Muscle layer of duodenum (tissue), 2 donors: ENCODE data around the gene NOX4.

Source experiments
- H3K27ac ChIP-seq: one replicate; pipeline ENCODE4 v1.7.0; 2013; ENCODE audit warnings: mild to moderate bottlenecking, low read length
- H3K27me3 ChIP-seq: one replicate; pipeline ENCODE4 v1.7.0; 2013; ENCODE audit warnings: low read depth, mild to moderate bottlenecking, control low read depth, low read length
- H3K36me3 ChIP-seq, 2 donors: one replicate each; pipeline ENCODE4 v1.7.0; 2013; ENCODE audit warnings: low read length in 2 of 2, control low read depth in 1 of 2, mild to moderate bottlenecking in 1 of 2; ENCODE audit not compliant: insufficient read depth in 2 of 2, control insufficient read depth in 1 of 2
- H3K4me1 ChIP-seq, 2 donors: one replicate each; pipeline ENCODE4 v1.7.0; 2013; ENCODE audit warnings: low read length in 2 of 2, mild to moderate bottlenecking in 2 of 2, control low read depth in 1 of 2, moderate library complexity in 1 of 2; ENCODE audit not compliant: insufficient read depth in 2 of 2, control insufficient read depth in 1 of 2
- H3K4me3 ChIP-seq, 2 donors: one replicate each; pipeline ENCODE4 v1.7.0; 2013; ENCODE audit warnings: low read length in 2 of 2, low read depth in 1 of 2, mild to moderate bottlenecking in 1 of 2
- H3K9me3 ChIP-seq, 2 donors: one replicate each; pipeline ENCODE4 v1.7.0; 2013; ENCODE audit warnings: low read length in 2 of 2, control low read depth in 1 of 2, mild to moderate bottlenecking in 1 of 2; ENCODE audit not compliant: control insufficient read depth in 1 of 2
- donor health status: healthy.

Gene NOX4

DNA sequence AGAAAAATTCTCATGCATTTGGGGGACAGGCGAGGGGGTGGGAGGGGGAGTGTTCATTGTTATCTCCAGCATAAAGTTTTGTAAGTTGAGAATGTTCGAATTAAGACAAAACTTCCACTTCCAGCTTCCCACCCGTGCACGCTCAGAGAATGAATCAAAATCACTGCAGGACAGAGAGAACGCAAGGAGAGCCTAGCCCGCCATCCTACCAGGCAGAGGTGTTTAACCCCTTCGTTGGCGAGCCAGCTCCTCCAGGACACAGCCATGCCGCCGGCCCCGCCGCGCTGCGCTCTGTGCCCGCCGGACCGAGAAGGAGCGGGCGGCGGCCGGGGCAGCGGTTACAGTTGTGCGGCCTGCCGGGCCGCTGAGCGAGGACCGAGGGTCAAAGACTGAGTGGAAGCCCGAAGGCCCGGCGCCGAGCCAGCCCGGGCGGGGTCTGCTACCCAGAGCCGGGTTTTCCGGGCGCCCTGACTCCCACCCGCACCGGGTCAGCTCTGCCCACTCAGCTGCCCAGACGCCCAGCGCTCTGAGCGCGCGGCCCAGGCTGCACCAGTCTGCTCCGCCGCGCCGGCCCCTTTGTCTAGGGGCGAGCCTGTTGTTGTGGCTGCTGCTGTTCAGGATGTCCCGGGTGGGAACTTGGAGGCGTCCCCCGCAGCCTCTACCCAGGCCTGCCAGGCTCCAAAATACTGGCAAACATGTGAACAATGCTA is at the start of gene NOX4:
Gene NOX4, minus strand, starts transcription at position 395 of the 710 bp plus-strand sequence. Its CDS starts 129 bp downstream, at position 266.
- H3K27me3 ChIP-seq: no peaks in the 10 kb centered on the region
- H3K27ac ChIP-seq: no peak within 1 kb of the TSS
- H3K4me1 ChIP-seq: peaks cover 0 to 9% of the 10 kb centered on the region in 2 donors
- H3K4me3 ChIP-seq: peak within 1 kb of the TSS; percentile 46 to 63
- H3K36me3 ChIP-seq: no peaks in the 10 kb centered on the region
- no peaks in the 10 kb centered on the region for H3K9me3 ChIP-seq

GRCh38 chr11:89540826-89541225 is 49.7 kb upstream of the NOX4 start:
- H3K36me3 ChIP-seq: no peaks in the 10 kb centered on the region
- H3K4me1 ChIP-seq: no peaks in the 10 kb centered on the region
- no peaks in the 10 kb centered on the region for H3K27me3 ChIP-seq
- no peak overlapping the region for H3K27ac ChIP-seq
- H3K9me3 ChIP-seq: no peaks in the 10 kb centered on the region
- no peak overlapping the region for H3K4me3 ChIP-seq

DNA sequence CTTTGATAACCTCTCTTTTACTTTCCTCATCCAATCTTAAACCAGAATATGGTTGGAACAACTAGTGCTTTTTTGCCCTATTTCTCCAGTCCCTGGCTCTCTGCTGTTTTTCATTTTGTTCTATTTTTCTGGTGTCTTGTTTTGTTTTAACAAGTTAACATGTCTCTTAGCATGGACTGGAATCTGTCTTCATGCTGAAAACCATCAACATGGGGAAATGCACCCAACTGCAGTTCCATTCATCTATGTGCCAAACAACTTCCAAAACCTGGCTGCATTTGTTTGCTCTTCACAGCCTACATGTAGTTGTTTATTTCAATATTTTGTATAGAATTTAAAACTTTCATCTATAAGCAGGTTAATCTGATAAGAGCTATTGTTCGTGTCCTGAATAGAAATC is 46.8 kb upstream of the NOX4 start:
- Histone ChIP-seq H3K36me3 (no peaks in the 10 kb centered on the region), H3K27ac (no peak overlapping the region), H3K4me1 (no peaks in the 10 kb centered on the region), H3K27me3 (no peaks in the 10 kb centered on the region), H3K9me3 (no peaks in the 10 kb centered on the region), H3K4me3 (no peak overlapping the region)

- Histone ChIP-seq H3K4me1 (no peaks in the 10 kb centered on the region), H3K27me3 (no peaks in the 10 kb centered on the region), H3K27ac (no peak overlapping the region), H3K4me3 (no peak overlapping the region), H3K9me3 (no peaks in the 10 kb centered on the region), H3K36me3 (no peaks in the 10 kb centered on the region)
Measured at GRCh38 chr11:89536926-89537325, 45.8 kb upstream of the NOX4 start.

DNA sequence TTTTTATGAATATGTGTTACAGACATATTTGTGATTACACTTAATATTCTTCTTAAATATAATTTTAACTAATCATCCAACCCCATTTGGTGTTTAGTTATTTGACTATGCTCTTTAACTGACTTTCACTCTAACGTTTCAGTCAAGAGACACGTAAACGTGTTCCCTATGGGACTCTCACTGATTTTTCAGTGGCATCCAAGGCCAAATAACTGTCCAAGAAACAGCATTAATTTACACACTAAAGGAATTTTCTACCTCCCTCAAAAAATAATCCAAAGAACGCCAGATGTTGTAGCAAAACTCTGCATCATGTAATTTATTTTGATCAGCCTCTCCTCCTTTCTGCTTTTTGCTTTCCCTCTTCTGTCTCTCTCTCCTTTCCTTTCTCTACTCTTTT is 44.0 kb upstream of the NOX4 start:
- Histone ChIP-seq H3K36me3 (no peaks in the 10 kb centered on the region), H3K27ac (no peak overlapping the region), H3K27me3 (no peaks in the 10 kb centered on the region), H3K4me3 (no peak overlapping the region), H3K9me3 (no peaks in the 10 kb centered on the region), H3K4me1 (no peaks in the 10 kb centered on the region)

DNA sequence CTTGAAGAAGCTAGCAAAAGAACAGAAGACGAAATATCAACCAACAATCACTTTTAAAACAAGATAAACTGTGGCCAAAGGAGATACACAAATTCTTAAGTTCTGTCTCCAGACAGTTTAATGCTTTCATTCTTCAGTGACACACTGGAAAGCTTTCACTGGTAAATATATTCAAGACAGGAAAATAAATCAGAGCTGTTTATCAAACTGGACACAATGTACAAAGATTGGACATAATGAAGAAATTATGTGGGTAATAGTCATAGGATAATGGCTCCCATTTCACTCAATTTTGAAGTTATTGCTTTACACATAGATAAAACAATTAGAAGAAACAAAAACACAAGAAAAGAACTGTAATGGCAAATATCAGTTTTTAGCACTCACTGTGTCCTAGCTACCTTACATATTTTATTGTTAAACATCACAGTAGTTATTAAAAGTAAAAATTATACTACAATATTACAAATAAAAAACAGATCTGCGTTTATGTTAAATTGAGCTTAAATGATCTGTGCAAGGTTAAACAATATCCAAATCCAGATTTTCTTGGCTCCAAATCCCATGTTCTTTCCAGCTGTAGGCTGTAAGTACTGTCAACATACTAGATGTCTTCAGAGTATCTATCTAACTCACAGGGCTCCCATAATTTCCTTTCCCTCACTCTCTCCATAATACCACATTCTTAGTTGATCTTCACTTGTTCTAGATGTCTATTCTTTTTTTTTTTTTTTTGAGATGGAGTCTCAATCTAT is 38.6 kb upstream of the NOX4 start:
- Histone ChIP-seq H3K4me1 (no peaks in the 10 kb centered on the region), H3K27ac (no peak overlapping the region), H3K9me3 (no peaks in the 10 kb centered on the region), H3K4me3 (no peak overlapping the region), H3K27me3 (no peaks in the 10 kb centered on the region), H3K36me3 (no peaks in the 10 kb centered on the region)

DNA sequence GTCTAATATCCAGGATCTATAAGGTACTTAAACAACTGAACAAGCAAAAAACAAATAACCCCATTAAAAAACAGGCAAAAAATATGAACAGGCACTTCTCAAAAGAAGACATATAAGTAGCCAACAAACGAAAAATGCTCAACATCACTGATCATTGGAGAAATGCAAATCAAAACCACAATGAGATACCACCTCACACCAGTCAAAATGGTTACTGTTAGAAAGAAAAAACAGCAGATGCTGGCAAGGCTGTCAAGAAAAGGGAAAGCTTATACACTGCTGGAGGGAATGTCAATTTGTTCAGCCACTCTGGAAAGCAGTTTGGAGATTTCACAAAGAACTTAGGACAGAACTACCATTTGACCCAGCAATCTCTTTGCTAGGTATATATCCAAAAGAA is 30.6 kb upstream of the NOX4 start:
- no peaks in the 10 kb centered on the region for H3K4me1 ChIP-seq
- no peak overlapping the region for H3K4me3 ChIP-seq
- H3K36me3 ChIP-seq: no peaks in the 10 kb centered on the region
- no peaks in the 10 kb centered on the region for H3K9me3 ChIP-seq
- H3K27ac ChIP-seq: no peak overlapping the region
- no peaks in the 10 kb centered on the region for H3K27me3 ChIP-seq

- no peak overlapping the region for H3K4me3 ChIP-seq
- no peaks in the 10 kb centered on the region for H3K9me3 ChIP-seq
- H3K4me1 ChIP-seq: no peaks in the 10 kb centered on the region
- no peaks in the 10 kb centered on the region for H3K27me3 ChIP-seq
- no peak overlapping the region for H3K27ac ChIP-seq
- no peaks in the 10 kb centered on the region for H3K36me3 ChIP-seq
Measured at GRCh38 chr11:89521294-89521693, 30.1 kb upstream of the NOX4 start.

- Histone ChIP-seq H3K36me3 (no peaks in the 10 kb centered on the region), H3K27me3 (no peaks in the 10 kb centered on the region), H3K4me3 (no peak overlapping the region), H3K27ac (no peak overlapping the region), H3K4me1 (no peaks in the 10 kb centered on the region), H3K9me3 (no peaks in the 10 kb centered on the region)
Measured at GRCh38 chr11:89516496-89516895, 25.3 kb upstream of the NOX4 start.

DNA sequence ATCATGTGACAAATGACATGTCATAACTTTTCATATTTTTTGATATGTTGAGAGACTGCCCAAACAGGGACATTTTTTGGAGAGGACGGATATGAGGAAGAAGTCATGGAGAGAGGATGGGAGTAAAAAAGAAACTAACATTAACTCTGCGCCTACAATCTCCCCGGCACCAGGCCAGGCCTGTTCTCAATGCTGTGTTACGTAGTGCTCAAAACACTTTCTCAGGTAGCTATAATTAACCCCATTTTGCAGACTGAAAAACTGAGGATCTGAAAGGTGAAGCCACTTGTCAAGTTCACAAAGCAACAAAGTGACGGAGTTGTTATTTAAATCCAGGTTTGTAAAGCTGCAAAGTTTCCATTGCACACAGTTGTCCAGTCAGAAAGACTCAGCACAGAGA is 17.4 kb upstream of the NOX4 start:
- Histone ChIP-seq H3K4me3 (no peak overlapping the region), H3K9me3 (no peaks in the 10 kb centered on the region), H3K4me1 (no peaks in the 10 kb centered on the region), H3K27ac (no peak overlapping the region), H3K36me3 (no peaks in the 10 kb centered on the region), H3K27me3 (no peaks in the 10 kb centered on the region)

GRCh38 chr11:89504270-89504669 is 13.1 kb upstream of the NOX4 start:
- H3K9me3 ChIP-seq: no peaks in the 10 kb centered on the region
- no peaks in the 10 kb centered on the region for H3K27me3 ChIP-seq
- no peak overlapping the region for H3K27ac ChIP-seq
- no peak overlapping the region for H3K4me3 ChIP-seq
- H3K4me1 ChIP-seq: no peaks in the 10 kb centered on the region
- no peaks in the 10 kb centered on the region for H3K36me3 ChIP-seq
